HT-29 (cell line): ENCODE results near the gene PTPRN2. TPM values are rescaled to one million over a fixed set of nuclear protein-coding genes. Genes with fewer than 3 reads are reported as not detected.
"Not testable (repeated sequence)": the region's sequence is repeated elsewhere in the genome, so short reads cannot be mapped to it uniquely, and the experiment has no call there.

Experiments used
- DNase-seq: peaks from one replicate; pipeline ENCODE4 v3.0.0-alpha.2; 2015; ENCODE audit warnings: low spot score
- total RNA-seq: library from RNA; depleted of rRNA; stranded (reverse); fragments of >200 nt; shearing (Covaris generic); gene quantifications from 2 replicates; pipeline ENCODE4 v1.2.3, GENCODE V29; 2014

Gene PTPRN2
- total RNA-seq, 1 experiment from 2014 or later = 1.7 TPM

GRCh38 chr7:158255558-158255957 lies 332.1 kb downstream of the PTPRN2 start:
- DNase-seq = no peak

- no peak for DNase-seq
Measured at GRCh38 chr7:158255156-158255555, 332.5 kb downstream of the PTPRN2 start.

DNA sequence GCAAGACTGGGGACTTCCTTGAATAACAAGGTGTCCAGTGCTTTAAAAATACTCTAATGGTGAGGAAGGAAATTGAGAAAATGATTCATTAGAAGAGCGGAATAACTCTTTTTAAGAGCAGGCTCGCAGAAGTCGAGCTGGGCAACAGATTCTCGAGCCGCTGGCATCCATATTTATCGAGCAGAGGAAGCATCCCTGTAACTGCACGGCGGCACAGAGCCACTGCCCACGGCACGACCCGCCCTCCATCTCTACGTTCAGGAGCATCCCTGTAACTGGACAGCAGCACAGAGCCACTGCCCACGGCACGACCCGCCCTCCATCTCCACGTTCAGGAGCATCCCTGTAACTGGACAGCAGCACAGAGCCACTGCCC lies 334.0 kb downstream of the PTPRN2 start:
- not testable (repeated sequence) for DNase-seq

GRCh38 chr7:158252837-158253669 lies 334.6 kb downstream of the PTPRN2 start:
- no peak for DNase-seq

DNA sequence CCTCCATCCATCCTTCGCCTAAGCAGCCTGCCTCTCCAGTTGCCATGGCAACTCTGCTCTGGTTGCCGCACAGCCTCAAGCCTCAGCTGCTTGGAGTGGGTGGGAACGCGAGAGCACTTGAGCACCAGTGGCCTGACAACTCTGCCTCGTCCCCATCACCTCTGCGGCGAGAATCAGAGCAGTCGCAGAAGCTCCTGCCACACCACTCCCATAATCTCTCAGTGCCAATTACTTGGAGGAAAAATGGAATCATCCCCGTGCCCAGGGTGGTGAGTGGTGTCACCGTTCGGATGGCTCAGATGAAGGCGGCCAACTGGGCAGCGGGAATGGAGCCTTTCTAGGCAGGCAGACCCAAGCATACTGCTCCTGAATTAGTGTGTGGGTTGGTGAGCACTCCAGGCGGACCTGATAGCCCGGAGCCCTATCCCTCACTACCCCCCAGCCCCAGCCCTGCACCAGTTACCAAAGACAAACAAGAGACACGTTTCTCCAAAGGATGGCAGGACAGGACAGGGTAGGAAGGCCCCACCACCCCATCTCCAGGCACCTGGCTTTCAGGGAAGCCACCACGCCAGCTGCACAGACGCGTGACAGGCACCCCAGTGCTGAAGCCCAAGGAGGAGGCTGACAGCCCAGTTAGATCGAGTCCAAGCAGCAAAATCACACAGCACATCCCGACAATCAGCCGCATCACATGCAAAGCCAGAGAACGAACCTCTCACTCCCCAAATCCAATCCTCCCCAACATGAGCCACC lies 335.4 kb downstream of the PTPRN2 start:
- no peak for DNase-seq

- no peak for DNase-seq
Measured at GRCh38 chr7:158251061-158251965, 336.3 kb downstream of the PTPRN2 start.

GRCh38 chr7:158249692-158250091 lies 337.9 kb downstream of the PTPRN2 start:
- DNase-seq = no peak

- DNase-seq = no peak
Measured at GRCh38 chr7:158248816-158249215, 338.8 kb downstream of the PTPRN2 start.

DNA sequence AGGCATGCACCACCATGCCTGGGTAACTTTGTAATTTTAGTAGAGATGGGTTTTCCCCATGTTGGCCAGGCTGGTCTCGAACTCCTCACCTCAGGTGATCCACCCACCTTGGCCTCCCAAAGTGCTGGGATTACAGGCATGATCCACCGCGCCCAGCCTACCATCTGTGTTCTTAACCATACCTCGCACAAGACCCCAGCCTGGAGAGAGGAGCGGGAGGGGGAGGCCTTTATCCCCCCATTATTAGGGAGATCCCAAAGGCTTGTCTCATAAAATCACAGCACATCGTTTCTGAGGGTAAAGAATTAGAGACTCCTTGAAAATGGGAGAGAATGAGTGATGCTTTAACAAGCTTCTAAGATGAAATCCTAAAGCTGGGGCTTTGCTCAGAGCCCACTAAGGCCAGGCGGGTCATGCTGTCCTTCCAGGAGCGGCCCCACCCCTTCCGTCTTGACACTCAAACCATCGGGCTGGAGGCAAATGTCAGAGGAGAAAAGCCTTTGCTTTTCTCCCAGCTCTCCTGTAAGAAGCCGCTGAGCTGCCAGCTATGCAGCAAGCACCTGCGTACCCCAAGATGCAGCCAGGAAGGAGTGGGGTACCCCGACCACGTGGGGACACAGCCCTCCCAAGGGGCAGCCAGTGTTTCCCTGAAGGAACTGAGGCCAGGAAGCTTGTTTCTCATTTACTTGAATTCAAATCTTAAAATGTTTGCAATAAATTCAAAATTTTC lies 339.7 kb downstream of the PTPRN2 start:
- DNase-seq = no peak

GRCh38 chr7:158246960-158247673 lies 340.5 kb downstream of the PTPRN2 start:
- DNase-seq = no peak

GRCh38 chr7:158246272-158246959 lies 341.2 kb downstream of the PTPRN2 start:
- no peak for DNase-seq

- DNase-seq = no peak
Measured at GRCh38 chr7:158245724-158246041, 341.9 kb downstream of the PTPRN2 start.

- DNase-seq = no peak
Measured at GRCh38 chr7:158244873-158245723, 342.5 kb downstream of the PTPRN2 start.

GRCh38 chr7:158244430-158244829 lies 343.2 kb downstream of the PTPRN2 start:
- DNase-seq = no peak

GRCh38 chr7:158241919-158242318 lies 345.7 kb downstream of the PTPRN2 start:
- no peak for DNase-seq

DNA sequence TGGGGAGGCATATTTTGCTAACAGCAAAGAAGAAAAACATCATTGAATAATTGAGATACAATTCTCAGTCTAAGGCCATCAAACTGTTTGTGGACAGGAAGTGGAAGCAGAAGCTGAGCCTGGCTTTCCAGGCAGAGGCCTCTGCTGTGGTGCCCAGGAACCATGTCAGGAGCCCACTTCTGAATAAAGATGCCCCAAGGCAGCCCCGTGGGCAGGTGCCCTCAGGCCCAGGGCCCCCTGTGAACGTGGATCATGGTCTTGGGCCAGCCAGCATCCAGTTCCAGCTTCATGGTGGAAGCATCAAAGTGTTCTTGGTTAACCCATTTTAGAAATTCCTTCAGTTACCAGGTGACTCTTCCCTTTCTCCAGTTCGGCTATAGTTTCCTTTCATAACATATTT lies 346.8 kb downstream of the PTPRN2 start:
- DNase-seq = no peak

GRCh38 chr7:158239290-158239981 lies 348.2 kb downstream of the PTPRN2 start:
- DNase-seq = peak; percentile 41

GRCh38 chr7:158238616-158239289 lies 348.9 kb downstream of the PTPRN2 start:
- DNase-seq = no peak
